ENCODE measurements around the gene TNFRSF8. TPM values are rescaled to one million over a fixed set of nuclear protein-coding genes. Genes with fewer than 3 reads are reported as not detected.

TNFRSF8 gene
- total and polyA plus RNA-seq, 2 of the 13 experiments (the other 11 are each of a cell fraction or from before 2014, with no cell fraction given): not detected

GRCh38 chr1:12091191-12091590 is 28.1 kb downstream of the TNFRSF8 start (continued):
- TF ChIP-seq E2F1 (CRISPR knock-in tag; IDR thresholded peaks at IDR 0.05) (no peak), ZNF619 (CRISPR knock-in tag; IDR thresholded peaks at IDR 0.05) (no peak), MTF2 (CRISPR knock-in tag; IDR thresholded peaks at IDR 0.05; ENCODE audit: borderline replicate concordance) (no peak)

- ATAC-seq (no peak), DNase-seq (ENCODE audit: low spot score) (no peak), FAIRE-seq (no peak)
- no peaks in the 10 kb centered on the region for H3K9me3 ChIP-seq (ENCODE audit: low read length)
- TF ChIP-seq PHF8 (CRISPR knock-in tag; IDR thresholded peaks at IDR 0.05) (no peak), ZNF367 (CRISPR knock-in tag; IDR thresholded peaks at IDR 0.05; ENCODE audit: borderline replicate concordance) (no peak), U2AF1 (optimal IDR thresholded peaks at IDR 0.05; ENCODE audit: low read depth, low read length) (no peak), NCOA1 (CRISPR knock-in tag; IDR thresholded peaks at IDR 0.05) (no peak), ZBTB21 (CRISPR knock-in tag; IDR thresholded peaks at IDR 0.05) (no peak), HDAC1 (CRISPR knock-in tag; IDR thresholded peaks at IDR 0.05) (no peak), DZIP1 (CRISPR knock-in tag; IDR thresholded peaks at IDR 0.05) (no peak), PHB2 (IDR thresholded peaks at IDR 0.05; ENCODE audit: partially characterized antibody) (no peak), FOXP1 (IDR thresholded peaks at IDR 0.05) (no peak), FOXP1 (CRISPR knock-in tag; IDR thresholded peaks at IDR 0.05) (no peak)
- H4K20me1 ChIP-seq (ENCODE audit: insufficient read depth, low read length): no peaks in the 10 kb centered on the region
- no peak overlapping the region for H3K4me2 ChIP-seq (ENCODE audit: low read depth, low read length)
- no peak overlapping the region for H2AFZ ChIP-seq (ENCODE audit: low read length)
- CTCF ChIA-PET (ENCODE audit: low intra/inter-chr PET ratio, low total read pairs): no interaction called here
- no peaks in the 10 kb centered on the region; a peak in 1 of 5 replicates for H3K27me3 ChIP-seq (ENCODE audit: control insufficient read depth in 1 of 2, insufficient read depth in 2 of 2, low read length in 2 of 2)
- H3K9ac ChIP-seq (ENCODE audit: insufficient read depth, low read depth, low read length): no peak overlapping the region
- no peak overlapping the region for H3K4me3 ChIP-seq (replicated peaks in 1 of 3; ENCODE audit: insufficient read depth in 1 of 3, low read depth in 2 of 3, low read length in 3 of 3)
- intact Hi-C loops (cut with micrococcal nuclease; ENCODE audit: unreplicated experiment): no loop called here
- no TSS peak for BruUV-seq (replicated peaks)
- POLR2A ChIA-PET: no interaction called here
- no peaks in the 10 kb centered on the region for H3K4me1 ChIP-seq (ENCODE audit: insufficient read depth, low read length)
- H3K27ac ChIP-seq (ENCODE audit: extremely low read length, insufficient read depth, low read length): no peak overlapping the region
- H3K36me3 ChIP-seq (replicated peaks in 1 of 2; ENCODE audit: control insufficient read depth in 1 of 2, insufficient read depth in 2 of 2, low read length in 2 of 2): no peaks in the 10 kb centered on the region
- in situ Hi-C loops (cut with HindIII; ENCODE audit: extremely low pct_ligation_motif_present, low pct_unique_long_range_greater_than_20kb): no loop called here
- no peaks in the 10 kb centered on the region for H3K79me2 ChIP-seq (ENCODE audit: insufficient read depth, low read length)
- WGBS (ENCODE audit: low lambda C conversion rate): 4% methylated on average over 3 of the region's 3 CpGs
Measured at GRCh38 chr1:12094180-12094579, 31.1 kb downstream of the TNFRSF8 start.
